Measurements from ENCODE around the gene ZNF776. TPM values are rescaled to one million over a fixed set of nuclear protein-coding genes. Genes with fewer than 3 reads are reported as not detected.

ZNF776 gene
- total RNA-seq, 2 experiments from 2014 or later: 21.7 to 28.4 TPM

DNA sequence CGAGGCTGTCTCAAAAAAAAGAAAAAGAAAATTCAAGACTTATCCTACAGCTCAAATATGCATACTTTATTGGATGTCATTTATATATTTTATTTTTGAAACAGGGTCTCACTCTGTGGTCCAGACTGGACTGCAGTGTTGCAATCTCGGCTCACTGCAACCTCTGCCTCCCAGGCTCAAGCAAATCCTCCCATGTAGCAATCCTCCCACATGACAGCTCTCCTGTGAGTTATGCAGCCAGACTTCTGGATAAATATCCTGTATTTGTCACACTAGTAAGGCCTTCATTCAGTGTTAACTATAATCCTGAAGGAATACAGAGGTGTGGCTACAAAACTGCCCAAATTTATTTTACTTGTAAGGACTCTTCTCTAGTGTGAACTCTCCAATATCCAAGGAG is 60.9 kb downstream of the ZNF776 start:
- Mint-ChIP-seq H3K27ac (no peak overlapping the region), H3K4me3 (no peak overlapping the region), H3K27me3 (no peaks in the 10 kb centered on the region), H3K36me3 (ENCODE audit: low read depth) (peaks cover 65% of the 10 kb centered on the region), H3K9me3 (no peaks in the 10 kb centered on the region), H3K4me1 (ENCODE audit: low read depth) (peaks cover 45% of the 10 kb centered on the region)
- TF ChIP-seq, protein P1, sequence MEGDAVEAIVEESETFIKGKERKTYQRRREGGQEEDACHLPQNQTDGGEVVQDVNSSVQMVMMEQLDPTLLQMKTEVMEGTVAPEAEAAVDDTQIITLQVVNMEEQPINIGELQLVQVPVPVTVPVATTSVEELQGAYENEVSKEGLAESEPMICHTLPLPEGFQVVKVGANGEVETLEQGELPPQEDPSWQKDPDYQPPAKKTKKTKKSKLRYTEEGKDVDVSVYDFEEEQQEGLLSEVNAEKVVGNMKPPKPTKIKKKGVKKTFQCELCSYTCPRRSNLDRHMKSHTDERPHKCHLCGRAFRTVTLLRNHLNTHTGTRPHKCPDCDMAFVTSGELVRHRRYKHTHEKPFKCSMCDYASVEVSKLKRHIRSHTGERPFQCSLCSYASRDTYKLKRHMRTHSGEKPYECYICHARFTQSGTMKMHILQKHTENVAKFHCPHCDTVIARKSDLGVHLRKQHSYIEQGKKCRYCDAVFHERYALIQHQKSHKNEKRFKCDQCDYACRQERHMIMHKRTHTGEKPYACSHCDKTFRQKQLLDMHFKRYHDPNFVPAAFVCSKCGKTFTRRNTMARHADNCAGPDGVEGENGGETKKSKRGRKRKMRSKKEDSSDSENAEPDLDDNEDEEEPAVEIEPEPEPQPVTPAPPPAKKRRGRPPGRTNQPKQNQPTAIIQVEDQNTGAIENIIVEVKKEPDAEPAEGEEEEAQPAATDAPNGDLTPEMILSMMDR (IDR thresholded peaks at IDR 0.05): no peak
- intact Hi-C loops (cut with DNase I, micrococcal nuclease): no loop called here
- Histone ChIP-seq H3K27me3 (ENCODE audit: control insufficient read depth in 1 of 2, insufficient read depth in 2 of 2, low read length in 2 of 2) (no peaks in the 10 kb centered on the region), H3K27ac (ENCODE audit: low read depth in 1 of 2, low read length in 2 of 2) (no peak overlapping the region), H3K36me3 (ENCODE audit: insufficient read depth, low read length) (peaks cover 31% of the 10 kb centered on the region), H3K4me1 (ENCODE audit: insufficient read depth, low read length) (peaks cover 13% of the 10 kb centered on the region), H3K9me3 (ENCODE audit: control insufficient read depth in 1 of 2, insufficient read depth in 1 of 2, low read length in 2 of 2) (peaks cover 0 to 9% of the 10 kb centered on the region in 2 experiments), H3K4me3 (ENCODE audit: low read length) (no peak overlapping the region)
- ATAC-seq (ENCODE audit: poor library complexity) (no peak), DNase-seq (no peak)
- POLR2A ChIA-PET: no interaction called here
- CTCF ChIA-PET: no interaction called here

Other genes starting within 250 kb of the ZNF776 start
- 10 to 100 TPM; 20.3 to 22.3 TPM for gene ZNF773, start 246.9 kb upstream of the ZNF776 start, total RNA-seq
- gene ZNF549, start 219.5 kb upstream of the ZNF776 start, total RNA-seq: 10 to 100 TPM; 10.1 to 11.1 TPM
- 10 to 100 TPM; 15.7 to 20.0 TPM for gene ZNF550, start 187.0 kb upstream of the ZNF776 start, total RNA-seq
- 1 to 10 TPM; 5.2 to 5.7 TPM for gene ZNF416, start 167.9 kb upstream of the ZNF776 start, total RNA-seq
- gene ZIK1, start 162.7 kb upstream of the ZNF776 start, total RNA-seq: 1 to 10 TPM; 6.9 to 7.1 TPM
- gene ZNF530, start 146.9 kb upstream of the ZNF776 start, total RNA-seq: 1 to 10 TPM; 2.7 to 3.4 TPM
- gene ZNF134, start 132.6 kb upstream of the ZNF776 start, total RNA-seq: 10 to 100 TPM; 24.6 to 25.7 TPM
- 10 to 100 TPM; 29.3 to 30.5 TPM for gene ZNF211, start 113.6 kb upstream of the ZNF776 start, total RNA-seq
- not detected for gene ZSCAN4, start 77.9 kb upstream of the ZNF776 start, total RNA-seq
- 10 to 100 TPM; 11.4 to 11.6 TPM for gene ZNF551, start 64.8 kb upstream of the ZNF776 start, total RNA-seq
- 10 to 100 TPM; 16.9 to 18.0 TPM for gene ZNF154, start 37.6 kb upstream of the ZNF776 start, total RNA-seq
- gene ZNF671, start 19.2 kb upstream of the ZNF776 start, total RNA-seq: 10 to 100 TPM; 12.3 to 12.4 TPM
- 10 to 100 TPM; 51.1 to 53.4 TPM for gene ZNF586, start 22.9 kb downstream of the ZNF776 start, total RNA-seq
- gene ZNF552, start 68.1 kb downstream of the ZNF776 start, total RNA-seq: 10 to 100 TPM; 22.2 to 22.3 TPM
- gene ZNF587B, start 83.5 kb downstream of the ZNF776 start, total RNA-seq: 10 to 100 TPM; 23.0 to 23.8 TPM
- 10 to 100 TPM; 37.6 to 41.5 TPM for gene ZNF587, start 103.0 kb downstream of the ZNF776 start, total RNA-seq
- 10 to 100 TPM; 29.0 to 34.7 TPM for gene ZNF814, start 142.2 kb downstream of the ZNF776 start, total RNA-seq
- 10 to 100 TPM; 26.2 to 31.6 TPM for gene ZNF417, start 169.8 kb downstream of the ZNF776 start, total RNA-seq
- gene ZNF418, start 188.6 kb downstream of the ZNF776 start, total RNA-seq: 1 to 10 TPM; 3.5 to 4.4 TPM
- gene ZNF256, start 200.9 kb downstream of the ZNF776 start, total RNA-seq: 10 to 100 TPM; 15.2 TPM
- gene C19orf18, start 227.7 kb downstream of the ZNF776 start, total RNA-seq: under 1 TPM; 0.36 to 0.88 TPM